Measurements from ENCODE around the gene JAZF1.
A peak's percentile ranks its signal among the peaks of the same experiment; 100 is the strongest.

The JAZF1 gene

DNA sequence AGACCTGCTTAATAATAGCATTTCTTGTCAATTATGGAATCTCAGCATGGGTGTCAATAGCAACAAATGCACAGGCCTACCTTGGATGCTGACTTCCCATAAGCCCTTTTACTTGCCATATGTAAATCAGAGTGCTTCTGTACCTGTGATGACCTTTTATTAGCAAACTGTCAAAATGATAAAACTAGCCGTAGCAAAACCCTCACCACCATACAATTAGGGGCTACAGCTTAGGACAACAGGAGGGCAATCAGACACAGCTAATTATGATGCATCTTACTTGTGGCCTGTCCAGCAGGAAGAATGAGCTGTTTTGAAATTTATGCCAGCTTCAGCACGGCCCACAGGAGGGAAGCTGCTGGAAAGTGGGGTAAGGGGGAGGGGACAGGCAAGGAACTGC lies 239.1 kb downstream of the JAZF1 start:
- TF ChIP-seq, protein P1, sequence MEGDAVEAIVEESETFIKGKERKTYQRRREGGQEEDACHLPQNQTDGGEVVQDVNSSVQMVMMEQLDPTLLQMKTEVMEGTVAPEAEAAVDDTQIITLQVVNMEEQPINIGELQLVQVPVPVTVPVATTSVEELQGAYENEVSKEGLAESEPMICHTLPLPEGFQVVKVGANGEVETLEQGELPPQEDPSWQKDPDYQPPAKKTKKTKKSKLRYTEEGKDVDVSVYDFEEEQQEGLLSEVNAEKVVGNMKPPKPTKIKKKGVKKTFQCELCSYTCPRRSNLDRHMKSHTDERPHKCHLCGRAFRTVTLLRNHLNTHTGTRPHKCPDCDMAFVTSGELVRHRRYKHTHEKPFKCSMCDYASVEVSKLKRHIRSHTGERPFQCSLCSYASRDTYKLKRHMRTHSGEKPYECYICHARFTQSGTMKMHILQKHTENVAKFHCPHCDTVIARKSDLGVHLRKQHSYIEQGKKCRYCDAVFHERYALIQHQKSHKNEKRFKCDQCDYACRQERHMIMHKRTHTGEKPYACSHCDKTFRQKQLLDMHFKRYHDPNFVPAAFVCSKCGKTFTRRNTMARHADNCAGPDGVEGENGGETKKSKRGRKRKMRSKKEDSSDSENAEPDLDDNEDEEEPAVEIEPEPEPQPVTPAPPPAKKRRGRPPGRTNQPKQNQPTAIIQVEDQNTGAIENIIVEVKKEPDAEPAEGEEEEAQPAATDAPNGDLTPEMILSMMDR (IDR thresholded peaks at IDR 0.05; ENCODE audit: low read length, missing control alignments) = no peak
- H3K4me3 ChIP-seq (replicated peaks; ENCODE audit: low read depth, low read length) = no peak overlapping the region
- no peak for DNase-seq (ENCODE audit: low read depth)

DNA sequence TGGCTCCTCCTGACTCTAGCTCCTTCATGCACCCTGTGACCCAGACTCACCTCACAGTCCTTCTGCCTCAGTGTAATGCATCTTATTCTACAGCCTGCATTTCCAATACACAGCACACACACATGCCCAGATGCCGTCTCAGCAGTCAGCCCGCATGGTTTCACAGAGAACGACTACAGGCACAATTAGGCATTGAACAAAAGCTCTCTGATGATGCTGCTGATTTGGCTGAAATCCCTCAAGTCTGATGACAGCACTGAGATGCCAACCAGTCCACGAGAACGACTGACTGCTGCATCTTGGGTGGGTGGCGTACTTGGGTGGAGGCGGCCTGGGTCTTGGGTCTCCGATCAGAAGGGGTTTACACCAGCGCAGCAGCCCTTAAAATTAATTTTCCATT lies 240.3 kb downstream of the JAZF1 start:
- TF ChIP-seq, protein P1 (IDR thresholded peaks at IDR 0.05; ENCODE audit: low read length, missing control alignments) = no peak
- no peak for DNase-seq (ENCODE audit: low read depth)
- no peak overlapping the region for H3K4me3 ChIP-seq (replicated peaks; ENCODE audit: low read depth, low read length)

DNA sequence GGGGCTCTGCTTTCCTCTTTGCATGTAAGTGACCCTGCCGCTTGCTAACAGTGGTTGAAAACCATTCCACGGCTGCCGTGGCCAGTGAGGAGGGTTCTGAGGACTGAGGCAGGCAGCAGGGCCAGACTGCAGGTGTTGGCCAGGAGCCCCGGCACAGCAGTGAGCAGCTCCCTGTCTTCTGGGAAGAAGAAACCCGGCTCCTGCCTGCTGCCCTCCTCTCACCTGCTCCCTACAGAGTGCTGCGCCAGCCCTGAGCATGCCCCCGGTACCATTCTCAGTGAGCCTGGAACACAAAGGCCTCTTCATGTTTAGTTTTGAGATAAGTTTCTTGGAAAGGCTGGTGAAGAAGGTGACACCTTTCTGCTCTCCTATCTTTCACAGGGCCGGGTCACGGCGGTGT lies 240.7 kb downstream of the JAZF1 start:
- no peak for DNase-seq (ENCODE audit: low read depth)
- TF ChIP-seq, protein P1 (IDR thresholded peaks at IDR 0.05; ENCODE audit: low read length, missing control alignments) = no peak
- no peak overlapping the region for H3K4me3 ChIP-seq (replicated peaks; ENCODE audit: low read depth, low read length)

DNA sequence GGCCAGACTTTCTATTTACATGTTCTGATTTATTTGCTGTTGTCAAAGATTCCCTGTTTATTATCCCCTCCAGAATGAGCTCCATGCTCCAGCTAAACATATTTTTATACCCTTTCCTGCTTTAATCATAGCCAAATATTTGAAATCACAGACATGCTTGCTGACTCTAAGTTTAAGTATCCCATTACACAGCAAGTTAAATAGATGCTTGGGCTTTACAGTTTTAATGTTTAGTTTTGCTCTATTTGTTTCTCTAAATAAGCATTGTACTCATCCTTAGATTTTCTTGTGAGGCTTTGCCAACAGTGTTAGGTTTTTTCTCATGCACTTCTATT lies 243.9 kb downstream of the JAZF1 start:
- TF ChIP-seq, protein P1 (IDR thresholded peaks at IDR 0.05; ENCODE audit: low read length, missing control alignments) = no peak
- H3K4me3 ChIP-seq (replicated peaks; ENCODE audit: low read depth, low read length) = no peak overlapping the region
- DNase-seq (ENCODE audit: low read depth) = no peak

DNA sequence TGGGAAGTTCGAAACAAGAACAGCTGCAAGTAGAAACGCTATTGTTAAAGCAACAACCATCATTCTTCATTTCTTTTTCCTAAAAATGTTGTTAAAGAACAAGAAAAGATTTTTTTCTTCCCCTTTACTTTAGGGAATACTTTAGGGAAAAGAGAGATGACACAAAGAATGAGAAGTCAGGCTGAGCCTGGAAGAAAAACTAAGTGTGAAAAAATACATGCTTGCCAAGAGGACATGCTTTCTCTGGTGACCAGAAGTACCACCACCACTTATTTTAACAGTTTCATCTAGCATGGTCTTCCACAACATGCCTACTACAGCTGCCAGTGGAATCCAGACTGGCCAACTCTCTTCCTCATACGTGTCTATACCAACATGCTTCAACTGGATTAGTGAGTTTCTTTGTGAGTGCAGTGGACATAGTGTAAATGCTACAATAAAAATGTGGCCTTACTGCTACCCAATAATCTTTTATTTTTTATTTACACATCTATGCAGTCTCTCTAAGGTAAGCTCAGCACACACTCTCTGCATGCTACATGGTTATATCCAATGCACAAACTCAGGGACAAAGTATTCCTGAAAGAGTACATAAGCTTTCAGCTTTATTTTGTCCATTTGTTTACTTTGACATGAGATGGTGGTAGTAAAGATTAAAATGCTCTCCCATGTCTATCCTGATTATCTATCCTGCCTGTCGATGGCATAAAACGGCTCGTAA lies 244.4 kb downstream of the JAZF1 start:
- no peak overlapping the region for H3K4me3 ChIP-seq (replicated peaks; ENCODE audit: low read depth, low read length)
- DNase-seq (ENCODE audit: low read depth) = no peak
- TF ChIP-seq, protein P1 (IDR thresholded peaks at IDR 0.05; ENCODE audit: low read length, missing control alignments) = no peak

DNA sequence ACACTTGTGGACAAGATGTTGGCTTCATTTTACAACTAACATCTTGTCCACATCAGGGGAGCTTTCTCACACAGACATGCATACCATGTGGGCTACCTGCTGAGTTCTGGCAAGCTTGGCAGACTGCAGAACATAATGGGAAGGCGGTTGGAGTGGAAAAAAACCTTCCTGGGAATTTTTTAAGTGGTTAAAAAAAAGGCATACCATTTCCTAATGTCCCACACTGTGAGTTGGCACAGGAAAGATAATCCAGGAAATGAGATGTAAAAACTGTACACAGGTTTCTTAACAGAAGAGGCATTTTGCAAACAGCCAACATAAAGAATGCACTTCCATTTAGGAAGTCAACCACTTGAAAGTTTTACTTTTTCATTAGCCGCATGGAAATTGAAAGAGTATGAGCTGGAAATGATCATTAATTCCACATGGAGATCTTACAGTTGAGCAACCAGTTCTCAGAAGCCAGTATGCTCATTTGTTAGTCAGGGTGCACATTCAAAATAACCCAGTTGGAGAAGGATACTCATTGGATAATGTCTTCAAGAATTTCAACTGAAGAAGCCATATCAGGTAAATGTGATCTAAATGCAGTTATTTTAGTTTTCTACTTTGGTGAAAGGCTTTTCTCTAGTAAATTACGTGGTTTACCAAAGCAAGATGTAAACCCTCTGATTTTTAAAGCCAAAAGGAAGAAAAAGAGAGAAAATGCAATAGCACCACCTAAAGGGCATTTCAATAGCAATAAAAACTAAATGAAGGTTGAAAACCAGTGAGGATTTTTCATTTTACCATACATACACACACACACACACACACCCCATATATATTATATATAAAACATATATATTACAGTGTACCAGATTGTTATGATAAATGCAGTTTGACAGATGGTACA lies 246.7 kb downstream of the JAZF1 start:
- H3K4me3 ChIP-seq (replicated peaks; ENCODE audit: low read depth, low read length) = no peak overlapping the region
- TF ChIP-seq, protein P1 (IDR thresholded peaks at IDR 0.05; ENCODE audit: low read length, missing control alignments) = peak; percentile 33
- DNase-seq (ENCODE audit: low read depth) = no peak
